Measurements from ENCODE around the gene RDH12. TPM values are rescaled to one million over a fixed set of nuclear protein-coding genes. Genes with fewer than 3 reads are reported as not detected.

Gene RDH12
- total RNA-seq, 1 donor from 2014 or later = 1.3 TPM

GRCh38 chr14:67782090-67782489 lies 80.4 kb downstream of the RDH12 start:
- Histone ChIP-seq H2AFZ (replicated peaks) (no peak overlapping the region), H3K4me1 (no peaks in the 10 kb centered on the region), H3K79me2 (ENCODE audit: low read depth) (no peaks in the 10 kb centered on the region), H3K36me3 (no peaks in the 10 kb centered on the region), H3F3A (ENCODE audit: low read depth) (no peaks in the 10 kb centered on the region), H3K9ac (no peak overlapping the region), H3K27ac (no peak overlapping the region), H3K4me2 (no peak overlapping the region), H4K20me1 (ENCODE audit: low read depth) (no peaks in the 10 kb centered on the region), H3K4me3 (no peak overlapping the region), H3K9me3 (ENCODE audit: low read depth) (no peaks in the 10 kb centered on the region), H3K27me3 (no peaks in the 10 kb centered on the region)
- Mint-ChIP-seq H3K36me3 (peaks cover 12% of the 10 kb centered on the region), H3K27ac (no peak overlapping the region), H3K9me3 (no peaks in the 10 kb centered on the region), H3K4me1 (no peaks in the 10 kb centered on the region), H3K4me3 (no peak overlapping the region), H3K27me3 (ENCODE audit: insufficient read depth, low read depth) (peaks cover 2% of the 10 kb centered on the region)
- no peak for DNase-seq (ENCODE audit: low spot score)
- no peak for TF ChIP-seq EZH2phosphoT487 (IDR thresholded peaks at IDR 0.05)
- TF ChIP-seq, protein P1, sequence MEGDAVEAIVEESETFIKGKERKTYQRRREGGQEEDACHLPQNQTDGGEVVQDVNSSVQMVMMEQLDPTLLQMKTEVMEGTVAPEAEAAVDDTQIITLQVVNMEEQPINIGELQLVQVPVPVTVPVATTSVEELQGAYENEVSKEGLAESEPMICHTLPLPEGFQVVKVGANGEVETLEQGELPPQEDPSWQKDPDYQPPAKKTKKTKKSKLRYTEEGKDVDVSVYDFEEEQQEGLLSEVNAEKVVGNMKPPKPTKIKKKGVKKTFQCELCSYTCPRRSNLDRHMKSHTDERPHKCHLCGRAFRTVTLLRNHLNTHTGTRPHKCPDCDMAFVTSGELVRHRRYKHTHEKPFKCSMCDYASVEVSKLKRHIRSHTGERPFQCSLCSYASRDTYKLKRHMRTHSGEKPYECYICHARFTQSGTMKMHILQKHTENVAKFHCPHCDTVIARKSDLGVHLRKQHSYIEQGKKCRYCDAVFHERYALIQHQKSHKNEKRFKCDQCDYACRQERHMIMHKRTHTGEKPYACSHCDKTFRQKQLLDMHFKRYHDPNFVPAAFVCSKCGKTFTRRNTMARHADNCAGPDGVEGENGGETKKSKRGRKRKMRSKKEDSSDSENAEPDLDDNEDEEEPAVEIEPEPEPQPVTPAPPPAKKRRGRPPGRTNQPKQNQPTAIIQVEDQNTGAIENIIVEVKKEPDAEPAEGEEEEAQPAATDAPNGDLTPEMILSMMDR (IDR thresholded peaks at IDR 0.05) = no peak
- no peak for TF ChIP-seq EZH2 (IDR thresholded peaks at IDR 0.05)

Small RNA genes within 50 kb of the gene (small RNA-seq; reads per million reads assigned to genes)
- gene AL049779.3 (not detected), gene RN7SL369P (not detected), gene RNA5SP386 (not detected)

Other genes with a start within 250 kb of the RDH12 start
- gene TMEM229B, start 213.2 kb upstream of the RDH12 start, total RNA-seq (ENCODE audit: low replicate concordance) = 0.12 TPM in 1 of 2 replicates, not detected in the other
- 10.1 and 17.6 TPM in 2 replicates for gene PLEKHH1, start 168.6 kb upstream of the RDH12 start, total RNA-seq (ENCODE audit: low replicate concordance)
- gene PIGH, start 101.6 kb upstream of the RDH12 start, total RNA-seq (ENCODE audit: low replicate concordance) = 15.8 and 20.4 TPM in 2 replicates
- 91.8 and 92.4 TPM in 2 replicates for gene ARG2, start 82.0 kb upstream of the RDH12 start, total RNA-seq (ENCODE audit: low replicate concordance)
- gene VTI1B, start 27.3 kb upstream of the RDH12 start, total RNA-seq (ENCODE audit: low replicate concordance) = 64.9 and 69.8 TPM in 2 replicates
- 80.6 and 90.6 TPM in 2 replicates for gene RDH11, start 6.1 kb upstream of the RDH12 start, total RNA-seq (ENCODE audit: low replicate concordance)
- gene ZFYVE26, start 114.7 kb downstream of the RDH12 start, total RNA-seq (ENCODE audit: low replicate concordance) = 18.3 and 22.3 TPM in 2 replicates
- 33.6 and 50.5 TPM in 2 replicates for gene RAD51B, start 117.9 kb downstream of the RDH12 start, total RNA-seq (ENCODE audit: low replicate concordance)

All from neural progenitor cell (in vitro differentiated cells).